ENCODE measurements around the gene GSG1L.
"Not testable (repeated sequence)": the region's sequence is repeated elsewhere in the genome, so short reads cannot be mapped to it uniquely, and the experiment has no call there.

The GSG1L gene

DNA sequence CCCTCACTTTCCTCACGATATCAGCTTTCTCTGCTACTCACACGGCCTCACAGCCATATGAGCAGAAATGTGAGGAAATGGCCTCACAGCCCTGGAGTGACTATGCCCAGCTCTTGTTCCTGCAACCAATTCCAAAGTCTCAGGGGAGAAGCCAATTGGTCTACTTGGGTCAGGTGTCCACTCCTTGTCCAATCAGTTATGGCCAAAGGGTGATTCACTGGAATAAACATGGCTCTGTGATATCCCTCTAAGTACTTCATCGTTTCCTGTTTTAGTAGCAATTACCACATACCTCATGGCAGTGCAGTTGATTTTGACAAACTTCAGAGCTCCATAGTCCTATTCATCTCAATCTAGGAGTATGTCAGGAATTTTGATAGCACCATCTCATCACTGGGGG is 318.2 kb downstream of the GSG1L start:
- no peak for DNase-seq

DNA sequence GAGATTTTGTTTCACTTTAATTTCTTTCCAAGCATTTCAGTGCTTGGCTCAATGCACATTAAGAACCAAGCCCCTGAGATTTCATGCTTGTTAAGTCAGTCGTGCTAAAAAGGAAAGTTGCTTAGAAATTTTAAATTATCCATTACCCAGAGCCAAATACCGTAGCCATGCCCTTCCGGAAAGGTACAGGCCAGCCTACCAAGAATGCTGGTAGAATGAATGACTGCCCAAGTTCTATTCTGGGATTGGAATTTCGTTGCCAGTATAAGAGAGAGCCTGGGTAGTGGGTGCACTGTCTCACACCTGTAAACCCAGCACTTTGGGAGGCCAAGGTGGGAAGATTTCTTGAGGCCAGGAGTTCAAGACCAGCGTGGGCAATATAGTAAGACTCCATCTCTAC is 319.6 kb downstream of the GSG1L start:
- DNase-seq, result no peak

DNA sequence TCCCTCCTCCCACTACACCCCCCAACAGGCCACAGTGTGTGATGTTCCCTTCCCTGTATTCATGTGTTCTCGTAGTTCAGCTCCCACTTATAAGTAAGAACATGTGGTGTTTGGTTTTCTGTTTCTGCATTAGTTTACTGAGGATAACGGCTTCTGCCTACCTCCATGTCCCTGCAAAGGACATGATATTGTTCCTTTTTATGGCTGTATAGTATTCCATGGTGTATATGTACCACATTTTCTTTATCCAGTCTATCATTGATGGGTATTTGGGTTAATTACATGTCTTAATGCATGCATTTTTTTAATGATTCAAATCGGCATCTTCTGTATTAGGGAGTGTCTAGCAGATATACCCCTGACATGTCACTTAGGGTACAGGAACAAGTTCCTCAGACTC is 320.5 kb downstream of the GSG1L start:
- DNase-seq, result not testable (repeated sequence)

DNA sequence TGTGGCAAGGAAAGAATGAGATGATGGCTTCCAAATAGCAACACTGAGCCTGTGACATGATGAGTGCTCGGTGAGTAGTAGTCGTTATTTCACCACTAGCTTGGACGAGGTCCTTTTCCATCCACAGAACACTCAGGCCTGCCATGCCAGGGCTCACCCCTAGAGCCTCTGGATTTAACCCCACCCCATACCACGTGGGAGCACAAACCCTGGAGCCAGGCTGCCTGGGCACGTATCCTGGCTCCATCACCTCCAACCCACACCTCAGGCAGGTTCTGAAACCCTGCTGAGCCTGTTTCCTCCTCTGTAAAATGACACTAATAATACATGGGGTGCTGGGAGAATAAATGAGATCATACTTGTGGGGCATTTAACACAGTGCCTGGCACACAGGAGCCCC is 321.2 kb downstream of the GSG1L start:
- no peak for DNase-seq

DNA sequence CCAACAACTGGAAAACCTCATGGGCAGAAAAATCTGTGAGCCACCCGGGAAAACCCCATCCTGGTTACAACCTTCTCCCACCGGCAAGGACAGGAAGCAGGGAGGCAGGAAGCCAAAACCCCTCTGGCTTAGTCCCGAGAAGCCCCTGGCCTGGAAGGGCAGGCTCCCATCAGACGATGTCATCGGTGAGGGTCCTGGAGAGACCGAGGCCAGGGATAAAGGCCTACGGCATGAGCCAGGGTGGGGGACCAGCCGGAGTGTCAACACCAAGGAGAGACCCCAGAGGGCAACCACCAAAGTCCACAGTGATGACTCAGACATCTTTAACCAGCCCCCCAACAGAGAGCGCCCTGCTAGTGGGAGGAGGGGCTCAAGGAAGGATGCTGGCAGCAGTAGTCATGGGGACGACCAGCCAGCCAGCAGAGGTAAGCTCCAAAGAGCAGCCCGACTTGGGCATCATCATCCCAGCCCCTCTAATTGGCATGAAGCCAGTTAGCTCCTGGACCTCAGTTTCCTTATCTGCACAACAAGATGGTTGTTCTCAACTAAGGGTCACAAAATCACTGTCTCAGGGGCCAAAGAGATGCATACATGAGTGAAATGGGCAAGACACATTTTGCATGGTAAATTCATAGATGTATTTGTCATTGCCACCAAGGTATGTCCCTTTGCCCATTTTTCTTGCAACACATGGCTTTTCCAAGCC is 322.9 kb downstream of the GSG1L start:
- DNase-seq, result no peak

DNA sequence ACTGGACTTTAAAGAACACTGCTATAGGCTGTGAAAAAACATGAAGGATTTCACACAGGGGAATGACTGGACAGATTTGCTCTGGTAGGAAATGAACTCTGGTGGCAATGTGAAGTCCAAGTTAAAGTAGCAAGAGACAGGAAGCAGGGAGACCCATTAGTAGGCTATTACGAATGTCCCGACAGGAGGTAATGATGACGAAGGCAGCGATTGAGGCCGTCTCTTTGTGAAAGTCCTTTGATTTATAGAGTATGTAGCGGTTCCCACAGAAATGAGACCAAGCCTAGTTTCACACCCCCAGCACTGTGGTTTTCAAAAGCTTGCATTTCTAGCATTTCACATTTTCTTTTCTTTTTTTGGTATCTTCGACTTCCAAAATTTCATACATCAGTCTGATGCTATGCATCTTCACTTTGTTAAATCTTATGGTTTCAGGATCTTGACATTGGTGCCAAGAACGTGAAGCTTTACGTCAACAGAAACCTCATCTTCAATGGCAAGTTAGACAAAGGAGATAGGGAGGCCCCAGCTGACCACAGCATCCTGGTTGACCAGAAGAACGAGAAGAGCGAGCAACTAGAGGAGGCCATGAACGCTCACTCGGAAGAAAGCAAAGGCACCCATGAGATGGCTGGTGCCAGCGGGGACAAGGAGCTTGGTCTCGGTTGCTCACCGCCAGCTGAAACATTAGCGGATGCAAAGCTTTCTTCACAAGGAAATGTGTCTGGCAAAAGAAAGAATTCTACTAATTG is 323.7 kb downstream of the GSG1L start:
- DNase-seq, result no peak

DNA sequence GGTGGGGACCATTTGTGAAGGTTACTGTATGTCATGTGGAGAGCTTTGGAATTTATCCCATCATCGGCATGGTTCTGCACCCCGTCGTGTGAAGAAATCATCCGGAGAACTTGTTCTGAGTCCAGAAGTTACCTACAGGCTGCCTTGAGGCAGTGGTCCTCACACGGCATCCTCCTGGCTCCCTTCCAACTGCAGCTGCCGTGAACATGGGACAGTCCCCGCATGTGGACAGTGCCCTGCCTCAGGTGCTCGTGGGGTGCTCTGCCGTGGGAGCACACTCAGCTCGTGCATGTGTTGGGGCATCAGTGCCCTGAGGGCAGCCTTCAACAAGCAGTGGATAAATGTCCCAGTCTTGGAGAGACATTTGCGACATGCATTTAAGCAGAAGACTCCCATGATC is 324.9 kb downstream of the GSG1L start:
- no peak for DNase-seq
